Measurements from ENCODE around the gene PTPN13. TPM values are rescaled to one million over a fixed set of nuclear protein-coding genes. Genes with fewer than 3 reads are reported as not detected.

The PTPN13 gene
- total RNA-seq, 1 donor from 2014 or later = 41.3 TPM

GRCh38 chr4:86556791-86557415 is 37.2 kb upstream of the PTPN13 start:
- DNase-seq (ENCODE audit: low read depth) = peak; percentile 39
- Histone ChIP-seq H3K27me3 (ENCODE audit: control insufficient read depth, insufficient read depth, low read length) (no peaks in the 10 kb centered on the region), H3K36me3 (ENCODE audit: control insufficient read depth, insufficient read depth, low read length) (no peaks in the 10 kb centered on the region), H3K4me3 (ENCODE audit: low read depth, low read length) (no peak overlapping the region)
- no peak for TF ChIP-seq CTCF (IDR thresholded peaks at IDR 0.05; ENCODE audit: insufficient read depth, low read length, severe bottlenecking)
- FAIRE-seq = no peak

- Histone ChIP-seq H3K36me3 (ENCODE audit: control insufficient read depth, insufficient read depth, low read length) (no peaks in the 10 kb centered on the region), H3K27me3 (ENCODE audit: control insufficient read depth, insufficient read depth, low read length) (no peaks in the 10 kb centered on the region), H3K4me3 (ENCODE audit: low read depth, low read length) (no peak overlapping the region)
- no peak for TF ChIP-seq CTCF (IDR thresholded peaks at IDR 0.05; ENCODE audit: insufficient read depth, low read length, severe bottlenecking)
- DNase-seq (ENCODE audit: low read depth) (peak; percentile 79), FAIRE-seq (no peak)
Measured at GRCh38 chr4:86557526-86557925, 36.6 kb upstream of the PTPN13 start.

GRCh38 chr4:86558258-86558657 is 35.9 kb upstream of the PTPN13 start:
- TF ChIP-seq CTCF (IDR thresholded peaks at IDR 0.05; ENCODE audit: insufficient read depth, low read length, severe bottlenecking) = no peak
- FAIRE-seq = no peak
- no peaks in the 10 kb centered on the region for H3K36me3 ChIP-seq (ENCODE audit: control insufficient read depth, insufficient read depth, low read length)
- no peak overlapping the region for H3K4me3 ChIP-seq (ENCODE audit: low read depth, low read length)
- no peaks in the 10 kb centered on the region for H3K27me3 ChIP-seq (ENCODE audit: control insufficient read depth, insufficient read depth, low read length)
- no peak for DNase-seq (ENCODE audit: low read depth)

GRCh38 chr4:86558797-86559196 is 35.3 kb upstream of the PTPN13 start:
- H3K4me3 ChIP-seq (ENCODE audit: low read depth, low read length) = no peak overlapping the region
- H3K36me3 ChIP-seq (ENCODE audit: control insufficient read depth, insufficient read depth, low read length) = no peaks in the 10 kb centered on the region
- H3K27me3 ChIP-seq (ENCODE audit: control insufficient read depth, insufficient read depth, low read length) = no peaks in the 10 kb centered on the region
- DNase-seq (ENCODE audit: low read depth) (peak; percentile 97), FAIRE-seq (no peak)
- no peak for TF ChIP-seq CTCF (IDR thresholded peaks at IDR 0.05; ENCODE audit: insufficient read depth, low read length, severe bottlenecking)

GRCh38 chr4:86560447-86560846 is 33.7 kb upstream of the PTPN13 start:
- DNase-seq (ENCODE audit: low read depth) = no peak
- no peaks in the 10 kb centered on the region for H3K36me3 ChIP-seq (ENCODE audit: control insufficient read depth, insufficient read depth, low read length)
- H3K27me3 ChIP-seq (ENCODE audit: control insufficient read depth, insufficient read depth, low read length) = no peaks in the 10 kb centered on the region
- no peak for FAIRE-seq
- no peak overlapping the region for H3K4me3 ChIP-seq (ENCODE audit: low read depth, low read length)
- TF ChIP-seq CTCF (IDR thresholded peaks at IDR 0.05; ENCODE audit: insufficient read depth, low read length, severe bottlenecking) = no peak

GRCh38 chr4:86561256-86561655 is 32.9 kb upstream of the PTPN13 start:
- no peak for DNase-seq (ENCODE audit: low read depth)

More at GRCh38 chr4:86561256-86561655, 32.9 kb upstream of the PTPN13 start:
- H3K4me3 ChIP-seq (ENCODE audit: low read depth, low read length) = no peak overlapping the region
- H3K27me3 ChIP-seq (ENCODE audit: control insufficient read depth, insufficient read depth, low read length) = no peaks in the 10 kb centered on the region
- no peaks in the 10 kb centered on the region for H3K36me3 ChIP-seq (ENCODE audit: control insufficient read depth, insufficient read depth, low read length)
- TF ChIP-seq CTCF (IDR thresholded peaks at IDR 0.05; ENCODE audit: insufficient read depth, low read length, severe bottlenecking) = no peak
- no peak for FAIRE-seq

Data from bronchial epithelial cell (primary cell).